CD14-positive monocyte (primary cell): ENCODE measurements around the gene TOMM6. TPM values are rescaled to one million over a fixed set of nuclear protein-coding genes. Genes with fewer than 3 reads are reported as not detected.

Source experiments
- DNase-seq, 3 donors: peaks; one replicate each; pipeline ENCODE4 v3.0.0-alpha.2; 2011 to 2022
- H2AFZ ChIP-seq: 2 replicates; pipeline ENCODE4 v1.6.0; 2012; ENCODE audit warnings: mild to moderate bottlenecking, low read depth, low read length, inconsistent platforms; ENCODE audit not compliant: insufficient read depth, poor library complexity, severe bottlenecking
- H3K27ac ChIP-seq, 2 donors: 1 replicate in 1 of 2; 2 replicates in 1 of 2; pipeline ENCODE4 v1.5.1; 2012 to 2013; ENCODE audit warnings: low read length in 2 of 2, control low read depth in 1 of 2, inconsistent platforms in 1 of 2, low read depth in 1 of 2, mild to moderate bottlenecking in 1 of 2
- H3K27me3 ChIP-seq, 2 donors: one replicate each; pipeline versions ENCODE4 v1.6.0 to v1.6.1; 2011 to 2013; ENCODE audit warnings: low read length in 2 of 2; ENCODE audit not compliant: control insufficient read depth in 2 of 2, insufficient read depth in 2 of 2
- H3K36me3 ChIP-seq, 2 donors: replicated peaks in 1 of 2; 1 replicate in 1 of 2; 2 replicates in 1 of 2; pipeline versions ENCODE4 v1.5.1 to v1.6.1; 2012 to 2013; ENCODE audit warnings: low read length in 2 of 2, control low read depth in 1 of 2, inconsistent platforms in 1 of 2, mild to moderate bottlenecking in 1 of 2; ENCODE audit not compliant: insufficient read depth in 2 of 2, control insufficient read depth in 1 of 2
- H3K4me1 ChIP-seq, 2 donors: 1 replicate in 1 of 2; 2 replicates in 1 of 2; pipeline versions ENCODE4 v1.5.1 to v1.6.1; 2012 to 2013; ENCODE audit warnings: low read length in 2 of 2, control low read depth in 1 of 2, inconsistent platforms in 1 of 2, mild to moderate bottlenecking in 1 of 2, moderate library complexity in 1 of 2; ENCODE audit not compliant: insufficient read depth in 2 of 2, control insufficient read depth in 1 of 2
- H3K4me2 ChIP-seq: replicated peaks from 2 replicates; pipeline ENCODE3; 2012; ENCODE audit warnings: low read length, moderate library complexity, mild to moderate bottlenecking; ENCODE audit not compliant: poor library complexity, severe bottlenecking; ENCODE audit errors: extremely low read depth
- H3K4me3 ChIP-seq, 3 experiments: fragments of 200-600 bp in 1 of 3; sonication (generic) in 1 of 3; replicated peaks in 1 of 3; 1 replicate in 2 of 3; 2 replicates in 1 of 3; pipeline ENCODE4 v1.5.1; 2011 to 2013; ENCODE audit warnings: low read length in 3 of 3, mild to moderate bottlenecking in 3 of 3, control low read depth in 2 of 3, low read depth in 2 of 3, inconsistent platforms in 1 of 3, moderate library complexity in 1 of 3
- H3K79me2 ChIP-seq: 2 replicates; pipeline ENCODE4 v1.6.0; 2012; ENCODE audit warnings: mild to moderate bottlenecking, control low read depth, inconsistent platforms, low read length, moderate library complexity; ENCODE audit not compliant: insufficient read depth
- H3K9ac ChIP-seq: 2 replicates; pipeline ENCODE4 v1.6.0; 2017; ENCODE audit warnings: low read length, mild to moderate bottlenecking; ENCODE audit not compliant: insufficient read depth, poor library complexity, severe bottlenecking
- H3K9me3 ChIP-seq, 2 donors: replicated peaks in 1 of 2; 1 replicate in 1 of 2; 2 replicates in 1 of 2; pipeline versions ENCODE4 v1.5.1 to v1.6.1; 2012 to 2013; ENCODE audit warnings: low read length in 2 of 2, control low read depth in 1 of 2; ENCODE audit not compliant: control insufficient read depth in 1 of 2, insufficient read depth in 1 of 2
- H4K20me1 ChIP-seq: 2 replicates; pipeline ENCODE4 v1.6.0; 2012; ENCODE audit warnings: mild to moderate bottlenecking, low read length, control low read depth, moderate library complexity; ENCODE audit not compliant: insufficient read depth
- H3K27ac Mint-ChIP-seq, 7 donors: one replicate each; pipeline ENCODE4 v1.8.0; 2020; ENCODE audit warnings: mild to moderate bottlenecking in 7 of 7, mixed read lengths in 7 of 7, moderate library complexity in 6 of 7, inconsistent platforms in 2 of 7
- H3K27me3 Mint-ChIP-seq, 3 donors: one replicate each; pipeline ENCODE4 v1.8.0; 2021 to 2022; ENCODE audit warnings: low read depth in 3 of 3, mild to moderate bottlenecking in 3 of 3, mixed read lengths in 3 of 3, moderate library complexity in 3 of 3, inconsistent platforms in 1 of 3
- H3K36me3 Mint-ChIP-seq, 2 donors: one replicate each; pipeline ENCODE4 v1.8.0; 2020; ENCODE audit warnings: mixed read lengths in 2 of 2, inconsistent platforms in 1 of 2, mild to moderate bottlenecking in 1 of 2
- H3K4me1 Mint-ChIP-seq: one replicate; pipeline ENCODE4 v1.8.0; 2020; ENCODE audit warnings: mild to moderate bottlenecking, mixed read lengths
- H3K4me3 Mint-ChIP-seq, 2 donors: one replicate each; pipeline ENCODE4 v1.8.0; 2020; ENCODE audit warnings: mild to moderate bottlenecking in 2 of 2, mixed read lengths in 2 of 2, moderate library complexity in 1 of 2
- H3K9me3 Mint-ChIP-seq, 7 donors: one replicate each; pipeline ENCODE4 v1.8.0; 2020 to 2022; ENCODE audit warnings: mixed read lengths in 7 of 7, mild to moderate bottlenecking in 6 of 7, moderate library complexity in 6 of 7, inconsistent platforms in 2 of 7
- WGBS: methylation state at CpG from one replicate; pipeline ENCODE4 v1.1.5; 2013; ENCODE audit warnings: missing lambda C conversion rate; ENCODE audit not compliant: insufficient coverage; 5-methylcytosine and 5-hydroxymethylcytosine counted together
- intact Hi-C, 2 donors: fragments of 100-400 bp; cut with micrococcal nuclease; formaldehyde crosslinking; loops; one replicate each; pipeline versions ENCODE4 v1.15.0 to v1.15.1; 2023
- polyA plus RNA-seq, 3 donors: library from polyadenylated mRNA; depleted of rRNA in 1 of 3; unstranded in 2 of 3; stranded (reverse) in 1 of 3; fragments of 300-500 nt in 2 of 3; fragments of >200 nt in 1 of 3; fragmentation: Illumina TruSeq in 2 of 3; gene quantifications; 1 replicate in 2 of 3; 2 replicates in 1 of 3; pipeline ENCODE4 v1.2.3, GENCODE V29; 2012 to 2021
- TF ChIP-seq, protein P1 (sequence below): fragments of 200-600 bp; IDR thresholded peaks from one replicate; pipeline ENCODE4 v1.8.0; 2022; ENCODE audit warnings: antibody characterized with exemption, mild to moderate bottlenecking

The TOMM6 gene
- polyA plus RNA-seq, 3 donors = 271 to 382 (median 343) TPM

DNA sequence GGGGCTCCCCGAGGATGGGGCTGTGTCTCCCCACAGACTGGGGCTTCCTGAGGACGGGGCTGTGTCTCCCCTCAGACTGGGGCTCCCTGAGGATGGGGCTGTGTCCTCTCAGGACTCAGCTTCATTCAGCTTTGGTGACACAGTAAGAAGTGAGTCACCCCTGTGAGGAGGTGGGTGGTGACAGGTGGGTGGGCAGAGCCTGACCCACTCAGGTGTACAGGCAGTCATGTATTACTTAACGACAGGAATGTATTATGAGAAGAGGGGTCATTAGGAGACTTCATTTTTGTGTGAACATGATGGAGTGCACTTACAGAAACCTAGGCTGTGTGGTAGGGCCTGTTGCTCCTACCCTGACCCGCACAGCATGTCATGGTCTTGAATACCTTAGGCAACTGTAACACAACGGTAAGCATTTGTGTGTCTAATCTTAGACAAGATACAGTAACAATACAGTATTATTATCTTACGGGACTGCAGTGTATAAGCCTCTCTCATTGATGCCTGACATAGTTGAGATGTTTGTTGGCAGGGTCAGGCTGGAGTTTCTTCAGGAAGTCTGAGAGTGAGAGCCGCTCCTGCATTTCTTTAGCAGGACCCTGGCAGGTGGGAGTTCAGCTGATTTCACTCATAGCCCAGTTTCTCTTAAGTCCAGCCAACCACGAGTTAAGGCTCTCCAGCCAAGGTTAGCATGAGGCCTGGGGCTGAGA is 29.4 kb upstream of the TOMM6 start:
- Mint-ChIP-seq H3K27me3 (peaks cover 7 to 10% (median 7%) of the 10 kb centered on the region in 3 donors), H3K4me3 (no peak overlapping the region), H3K27ac (no peak overlapping the region), H3K4me1 (no peaks in the 10 kb centered on the region), H3K36me3 (no peaks in the 10 kb centered on the region), H3K9me3 (no peaks in the 10 kb centered on the region)
- 94% methylated on average over 4 of the region's 8 CpGs for WGBS
- no peak overlapping the region for H3K9ac ChIP-seq
- no peak for DNase-seq
- TF ChIP-seq, protein P1, sequence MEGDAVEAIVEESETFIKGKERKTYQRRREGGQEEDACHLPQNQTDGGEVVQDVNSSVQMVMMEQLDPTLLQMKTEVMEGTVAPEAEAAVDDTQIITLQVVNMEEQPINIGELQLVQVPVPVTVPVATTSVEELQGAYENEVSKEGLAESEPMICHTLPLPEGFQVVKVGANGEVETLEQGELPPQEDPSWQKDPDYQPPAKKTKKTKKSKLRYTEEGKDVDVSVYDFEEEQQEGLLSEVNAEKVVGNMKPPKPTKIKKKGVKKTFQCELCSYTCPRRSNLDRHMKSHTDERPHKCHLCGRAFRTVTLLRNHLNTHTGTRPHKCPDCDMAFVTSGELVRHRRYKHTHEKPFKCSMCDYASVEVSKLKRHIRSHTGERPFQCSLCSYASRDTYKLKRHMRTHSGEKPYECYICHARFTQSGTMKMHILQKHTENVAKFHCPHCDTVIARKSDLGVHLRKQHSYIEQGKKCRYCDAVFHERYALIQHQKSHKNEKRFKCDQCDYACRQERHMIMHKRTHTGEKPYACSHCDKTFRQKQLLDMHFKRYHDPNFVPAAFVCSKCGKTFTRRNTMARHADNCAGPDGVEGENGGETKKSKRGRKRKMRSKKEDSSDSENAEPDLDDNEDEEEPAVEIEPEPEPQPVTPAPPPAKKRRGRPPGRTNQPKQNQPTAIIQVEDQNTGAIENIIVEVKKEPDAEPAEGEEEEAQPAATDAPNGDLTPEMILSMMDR = no peak
- intact Hi-C loops = no loop called here
- H3K27me3 ChIP-seq = no peaks in the 10 kb centered on the region
- no peaks in the 10 kb centered on the region for H3K79me2 ChIP-seq
- no peaks in the 10 kb centered on the region for H4K20me1 ChIP-seq
- no peaks in the 10 kb centered on the region for H3K4me1 ChIP-seq
- no peak overlapping the region for H3K4me2 ChIP-seq
- H3K4me3 ChIP-seq = no peak overlapping the region
- H2AFZ ChIP-seq = no peak overlapping the region
- H3K36me3 ChIP-seq = no peaks in the 10 kb centered on the region
- no peaks in the 10 kb centered on the region for H3K9me3 ChIP-seq
- H3K27ac ChIP-seq = no peak overlapping the region

DNA sequence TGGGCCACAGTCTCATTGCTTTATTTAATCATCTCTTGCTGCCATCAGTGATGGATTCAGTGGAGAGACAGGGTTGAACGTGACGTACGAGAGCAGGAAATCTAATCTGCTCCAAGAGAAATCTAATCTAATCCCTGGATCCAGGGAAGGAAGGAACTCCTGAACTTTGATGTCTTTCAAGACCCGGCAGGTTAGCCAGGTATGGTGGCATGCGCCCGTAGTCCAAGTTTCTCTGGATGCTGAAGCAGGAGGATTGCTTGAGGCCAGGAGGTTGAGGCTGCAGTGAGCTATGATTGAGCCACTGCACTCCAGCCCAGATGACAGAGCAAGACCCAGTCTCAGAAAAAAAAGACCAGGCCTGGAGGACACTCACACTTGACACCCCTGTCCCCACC is 28.9 kb upstream of the TOMM6 start:
- DNase-seq = no peak
- H3K4me3 Mint-ChIP-seq = no peak overlapping the region
- no peaks in the 10 kb centered on the region for H3K36me3 ChIP-seq
- WGBS = 100% methylated on average over 3 of the region's 6 CpGs
- no peaks in the 10 kb centered on the region for H3K36me3 Mint-ChIP-seq
- intact Hi-C loops = no loop called here
- H3K4me1 ChIP-seq = no peaks in the 10 kb centered on the region
- no peak overlapping the region for H2AFZ ChIP-seq
- H3K4me2 ChIP-seq = no peak overlapping the region
- no peaks in the 10 kb centered on the region for H3K9me3 ChIP-seq
- H3K27me3 ChIP-seq = no peaks in the 10 kb centered on the region
- no peak overlapping the region for H3K4me3 ChIP-seq
- H3K27ac Mint-ChIP-seq = no peak overlapping the region
- no peaks in the 10 kb centered on the region for H3K79me2 ChIP-seq
- no peaks in the 10 kb centered on the region for H3K4me1 Mint-ChIP-seq
- H3K9me3 Mint-ChIP-seq = no peaks in the 10 kb centered on the region
- H3K27ac ChIP-seq = no peak overlapping the region
- H3K9ac ChIP-seq = no peak overlapping the region
- TF ChIP-seq, protein P1 = no peak
- no peaks in the 10 kb centered on the region for H4K20me1 ChIP-seq
- peaks cover 5 to 14% (median 7%) of the 10 kb centered on the region in 3 donors for H3K27me3 Mint-ChIP-seq
